ENCODE measurements around the gene NPRL2.

Gene NPRL2

DNA sequence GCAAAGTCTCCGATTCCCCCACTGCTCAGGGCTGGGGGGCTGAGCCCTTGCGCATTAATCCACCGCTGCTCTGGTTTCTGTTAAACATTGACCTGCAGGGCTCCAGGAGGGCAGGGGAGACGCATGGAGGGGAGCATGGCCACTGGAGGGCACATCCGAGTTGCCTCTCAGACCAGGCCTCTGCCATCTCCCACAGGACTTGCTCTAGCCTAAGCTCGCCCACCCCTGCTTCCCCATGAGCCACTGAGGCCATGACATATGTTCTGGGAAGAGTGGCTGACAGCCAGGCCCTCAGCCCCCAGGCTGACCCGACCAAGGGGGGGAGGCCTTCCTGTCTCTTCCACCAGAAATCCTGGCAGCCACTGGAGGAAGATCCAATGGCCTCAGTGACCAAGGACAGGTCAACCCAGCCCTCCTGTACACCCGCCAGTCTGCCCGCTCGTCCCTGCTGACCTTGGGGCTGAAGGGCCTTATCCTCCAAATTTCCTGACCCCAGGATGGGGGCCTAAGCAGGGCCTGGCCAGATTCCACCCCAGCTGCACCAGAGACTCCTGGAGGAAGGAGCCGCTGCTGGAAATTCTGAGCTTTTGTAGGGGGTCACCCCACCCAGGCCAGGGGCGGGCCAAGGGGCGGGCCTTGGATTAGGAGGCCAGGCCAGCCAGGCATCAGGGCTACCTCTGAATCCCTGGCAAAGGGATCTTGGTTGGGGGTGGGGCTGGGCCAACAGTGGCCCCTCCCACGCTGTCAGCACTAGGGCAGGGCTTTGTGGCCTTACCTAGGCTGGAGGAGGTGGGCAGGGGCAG lies 47.4 kb downstream of the NPRL2 start, which contains the start of gene HYAL1:
Gene HYAL1 (minus strand): TSS at position 562 of the 803 bp plus-strand sequence. CDS start 618 bp downstream, outside the sequence.
- no peak for FAIRE-seq

DNA sequence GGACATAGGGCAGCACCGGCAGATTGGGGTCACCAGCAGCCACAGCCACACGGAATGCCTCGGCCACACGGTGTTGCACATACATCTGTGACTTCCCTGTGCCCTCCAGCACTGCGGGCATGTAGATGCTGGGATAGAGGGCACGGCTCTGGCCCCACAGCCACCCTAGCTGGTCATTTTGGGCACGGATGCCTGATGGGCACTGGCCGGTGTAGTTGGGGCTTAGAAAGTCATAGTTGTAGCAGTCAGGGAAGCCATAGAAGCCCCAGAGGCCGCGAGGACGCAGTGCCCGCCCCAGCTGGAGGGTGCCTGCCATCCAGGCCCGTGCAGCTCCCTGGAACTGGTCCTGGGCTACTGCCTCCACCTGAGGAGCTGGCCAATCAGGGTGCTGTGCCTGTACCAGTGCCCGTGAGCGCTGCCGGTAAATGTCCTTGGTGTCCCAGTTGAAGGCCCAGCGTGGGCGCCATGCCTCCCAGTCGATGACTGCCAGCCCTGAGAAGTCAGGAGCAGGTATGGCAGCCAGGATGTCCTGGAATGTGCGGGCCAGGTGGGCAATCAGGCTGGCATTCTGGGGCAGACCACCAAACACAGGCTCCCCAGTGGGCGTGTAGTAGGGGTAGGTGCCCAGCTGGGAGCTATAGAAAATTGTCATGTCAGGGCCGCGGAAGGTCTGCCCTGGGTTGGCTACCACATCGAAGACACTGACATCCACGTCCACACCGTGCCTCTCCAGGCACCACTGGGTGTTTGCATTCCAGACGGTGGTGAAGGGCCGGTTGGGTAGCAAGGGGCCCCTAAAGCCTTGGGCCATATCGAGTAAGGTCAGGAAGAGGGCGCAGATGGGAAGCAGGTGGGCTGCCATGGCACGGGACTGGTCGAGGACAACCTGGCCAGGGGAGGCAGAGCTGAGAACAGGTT lies 48.2 kb downstream of the NPRL2 start:
- no peak for FAIRE-seq

DNA sequence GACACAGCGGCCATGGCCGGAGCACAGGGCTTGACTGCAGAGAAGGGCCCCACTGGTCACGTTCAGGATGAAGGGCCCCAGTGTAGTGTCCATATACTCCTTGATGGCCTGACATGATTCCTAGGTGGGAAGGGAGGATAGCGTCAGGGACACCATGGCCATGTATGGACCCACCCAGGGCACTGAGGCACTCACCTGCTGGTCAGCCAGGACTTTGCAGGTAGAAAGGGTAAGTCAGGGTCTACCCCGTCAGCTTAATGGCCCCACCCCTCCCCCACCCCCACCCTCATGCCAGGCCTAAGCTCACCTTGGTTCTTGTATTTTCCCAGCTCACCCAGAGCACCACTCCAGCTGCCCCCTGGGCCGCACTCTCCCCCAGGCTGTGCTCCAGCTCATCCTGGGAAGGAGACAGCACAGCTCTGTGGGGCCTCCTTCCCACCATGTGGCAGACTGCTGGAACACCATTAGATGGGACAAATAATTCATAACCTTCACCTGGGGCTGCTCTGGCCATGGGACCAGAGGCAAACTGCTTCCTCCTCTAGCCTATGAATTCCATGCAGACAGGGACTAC lies 49.8 kb downstream of the NPRL2 start:
- no peak for FAIRE-seq

DNA sequence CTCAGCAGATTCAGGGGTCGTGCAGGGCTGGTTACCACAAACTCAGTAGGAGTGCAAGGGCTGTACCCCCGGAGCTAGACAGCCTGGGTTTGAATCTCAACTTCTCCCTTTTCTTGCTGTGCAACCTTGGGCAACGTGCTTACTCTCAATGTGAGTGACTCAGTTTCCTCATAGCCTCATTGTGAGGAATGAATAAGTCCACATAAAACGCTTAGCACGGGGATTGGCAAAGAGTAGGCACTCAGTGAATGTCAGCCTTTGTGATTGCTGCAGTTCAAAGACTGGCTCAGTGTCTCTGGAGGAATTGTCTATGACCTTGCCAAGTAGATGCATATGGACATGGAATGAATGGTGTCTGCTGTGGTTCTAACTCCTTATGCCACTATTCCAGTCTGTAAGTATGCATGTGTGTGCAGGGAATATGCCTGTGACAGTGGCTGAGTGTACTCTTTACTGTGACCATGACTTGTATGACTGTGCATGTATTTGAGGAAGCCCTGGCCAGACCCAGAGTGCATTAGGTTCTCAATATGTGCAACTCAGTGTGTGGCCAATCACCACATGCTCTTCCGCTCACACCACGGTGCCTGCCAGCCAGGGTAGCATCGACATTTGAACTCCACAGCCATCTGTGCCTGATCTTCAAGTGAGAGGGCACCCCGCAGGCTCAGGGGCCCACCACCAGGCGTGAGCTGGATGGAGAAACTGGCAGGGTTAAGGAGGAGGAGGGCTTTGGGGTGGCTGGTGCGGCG lies 50.5 kb downstream of the NPRL2 start:
- FAIRE-seq, result no peak

DNA sequence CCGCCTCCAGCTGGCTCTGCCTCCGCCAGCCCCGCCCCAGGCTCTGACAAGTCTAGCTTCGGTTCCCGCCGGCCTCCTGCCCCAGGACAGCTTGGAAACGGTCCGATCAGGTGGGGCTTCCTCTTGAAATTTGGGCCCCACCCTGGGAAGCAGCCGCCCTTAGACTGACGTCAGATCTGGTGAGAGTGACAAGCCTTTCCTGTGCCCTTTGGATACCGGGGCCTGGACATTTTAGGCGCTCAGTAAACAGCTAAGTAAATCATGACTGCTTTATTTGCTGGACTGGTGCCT lies 51.0 kb downstream of the NPRL2 start:
- no peak for FAIRE-seq

DNA sequence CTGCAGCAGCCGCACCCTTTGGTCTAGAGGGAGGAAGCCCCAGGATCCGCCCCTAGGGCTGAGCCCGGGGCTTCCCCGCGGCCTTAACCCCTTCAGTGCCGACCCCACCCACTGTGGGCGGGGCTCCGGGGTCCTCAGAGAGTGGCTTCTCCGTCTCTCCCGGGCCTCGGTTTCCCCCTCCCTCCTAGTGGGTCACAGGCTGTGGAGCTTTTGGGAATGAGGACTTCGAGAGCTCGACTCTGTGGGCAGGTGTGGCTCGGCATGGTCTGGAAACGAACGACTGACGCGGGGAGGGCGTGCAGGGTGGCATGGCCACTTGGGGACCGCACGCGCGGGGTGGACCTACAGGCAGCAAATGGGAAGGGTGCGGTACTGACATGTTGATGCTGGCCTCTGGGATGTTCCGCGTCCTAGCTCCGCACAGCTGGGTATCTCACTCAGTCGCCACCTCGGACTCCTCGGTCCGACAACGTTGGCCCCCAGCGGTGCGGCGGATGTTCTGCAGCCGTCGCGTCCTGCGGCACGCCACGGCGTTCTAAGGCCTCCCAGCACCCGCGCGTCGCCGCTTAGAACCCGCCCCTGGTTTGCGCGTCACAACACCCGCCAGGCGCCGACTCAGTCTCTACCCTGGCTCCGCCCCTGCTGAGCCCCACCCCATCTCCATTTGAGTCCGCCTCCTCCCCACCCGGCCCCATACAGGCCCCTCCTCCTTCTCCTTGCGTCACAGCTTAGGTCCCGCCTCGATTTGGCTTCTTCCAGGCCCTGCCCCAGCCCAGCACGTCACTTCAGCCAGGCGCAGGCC lies 51.5 kb downstream of the NPRL2 start, which contains the start of the genes HYAL3 and NAA80:
Gene HYAL3 (minus strand): TSS at position 570 of the 802 bp plus-strand sequence. CDS start 3,803 bp downstream, outside the sequence.
Gene NAA80 (minus strand): TSS at position 570 of the 802 bp plus-strand sequence. CDS start 1,942 bp downstream, outside the sequence.
- peak; percentile 56 for FAIRE-seq

DNA sequence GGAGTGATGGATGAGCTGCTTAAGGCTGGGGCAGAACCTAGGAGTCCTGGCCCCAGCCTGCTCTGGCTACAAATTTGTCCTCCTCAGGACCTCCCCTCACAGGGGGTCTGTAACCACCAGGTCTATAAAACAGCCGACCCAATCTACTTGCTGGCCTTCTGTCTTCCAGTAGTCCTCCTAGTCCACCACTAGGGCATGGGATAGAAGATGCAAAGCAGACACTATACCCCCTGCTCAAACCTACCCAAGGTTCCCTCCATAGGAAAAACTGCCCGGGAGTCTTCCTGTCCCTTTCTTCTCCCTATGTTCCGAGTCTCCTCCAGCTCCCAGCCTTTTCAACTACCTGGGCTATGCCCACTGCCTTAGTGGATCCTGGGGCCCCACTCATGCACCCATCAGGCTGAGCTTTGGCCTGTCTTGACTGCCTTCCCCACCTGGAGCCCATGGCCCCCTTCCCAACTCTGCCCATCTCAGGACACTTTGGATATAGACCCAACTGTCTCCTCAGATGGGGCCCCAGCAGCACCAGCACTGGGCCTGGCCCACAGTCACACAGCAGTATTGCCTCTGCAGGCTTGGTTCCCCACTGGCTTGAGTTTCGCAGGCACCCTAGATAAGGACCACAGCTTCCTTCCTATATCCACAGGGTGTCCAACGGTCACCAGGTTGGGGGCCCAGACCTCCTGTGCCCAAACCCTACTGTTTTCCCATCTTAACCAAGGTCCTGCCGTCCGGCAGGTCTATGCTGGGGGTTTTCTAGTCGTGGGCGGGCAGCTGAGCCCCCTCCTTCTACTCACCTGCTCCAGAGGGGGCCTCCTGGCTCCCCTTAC lies 52.5 kb downstream of the NPRL2 start:
- FAIRE-seq, result no peak

DNA sequence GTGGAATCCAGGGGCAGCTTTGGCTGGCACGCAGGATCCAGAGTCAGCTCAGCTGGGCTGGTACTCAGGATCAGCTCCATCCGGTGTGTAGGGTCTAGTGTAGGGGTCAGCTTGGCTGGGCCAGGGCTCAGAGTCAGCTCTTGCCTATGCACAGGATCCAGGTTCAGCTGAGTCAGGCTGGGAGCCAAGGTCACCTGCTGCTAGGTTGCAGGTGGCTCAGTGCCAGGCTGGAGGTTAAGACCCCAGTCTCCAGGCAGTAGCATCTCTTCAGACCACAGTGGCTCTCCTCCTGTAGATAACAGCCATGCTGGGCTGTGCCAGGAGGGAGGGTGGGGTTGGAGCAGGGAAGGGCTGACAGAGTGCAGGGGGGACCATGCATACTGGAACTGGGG lies 53.2 kb downstream of the NPRL2 start:
- no peak for FAIRE-seq

Measured in islet of Langerhans (tissue), 1 donor.